HepG2 (cell line): ENCODE measurements around the gene ITPRIP. TPM values are rescaled to one million over a fixed set of nuclear protein-coding genes. Genes with fewer than 3 reads are reported as not detected.

Source experiments
- IKZF4 ChIP-seq: sonication (generic); formaldehyde crosslinking; IDR thresholded peaks from 2 replicates; pipeline ENCODE4 v1.5.1; 2020; ENCODE audit warnings: borderline replicate concordance, mild to moderate bottlenecking, low read depth, missing genetic modification reagents; ENCODE audit errors: not compliant biosample characterization
- ISX ChIP-seq: sonication (generic); formaldehyde crosslinking; conservative IDR thresholded peaks from 2 replicates; pipeline ENCODE4 v1.5.0; 2020; ENCODE audit warnings: missing genetic modification reagents
- KLF6 ChIP-seq: IDR thresholded peaks from 2 replicates; pipeline ENCODE4 v1.8.0; 2016; ENCODE audit warnings: missing biosample characterization, missing genetic modification reagents
- KMT2A ChIP-seq: sonication (generic); formaldehyde crosslinking; IDR thresholded peaks from 2 replicates; pipeline ENCODE4 v1.4.0; 2020; ENCODE audit warnings: missing genetic modification reagents
- MIER3 ChIP-seq: IDR thresholded peaks from 2 replicates; pipeline ENCODE4 v1.6.1; 2016; ENCODE audit warnings: missing compliant biosample characterization, borderline replicate concordance
- NPAS2 ChIP-seq: sonication (generic); formaldehyde crosslinking; IDR thresholded peaks from 2 replicates; pipeline ENCODE4 v1.8.0; 2022; ENCODE audit warnings: mild to moderate bottlenecking, missing genetic modification reagents, borderline replicate concordance
- PAX8 ChIP-seq: sonication (generic); formaldehyde crosslinking; IDR thresholded peaks from 2 replicates; pipeline ENCODE4 v1.8.0; 2022; ENCODE audit warnings: mild to moderate bottlenecking, missing genetic modification reagents, borderline replicate concordance
- SETDB1 ChIP-seq: sonication (generic); formaldehyde crosslinking; IDR thresholded peaks from 2 replicates; pipeline ENCODE4 v1.5.1; 2020; ENCODE audit warnings: missing genetic modification reagents, mild to moderate bottlenecking, borderline replicate concordance
- TEAD3 ChIP-seq: optimal IDR thresholded peaks from 2 replicates; pipeline ENCODE3; 2016; ENCODE audit warnings: borderline replicate concordance
- ZMYM4 ChIP-seq: sonication (generic); formaldehyde crosslinking; IDR thresholded peaks from 2 replicates; pipeline ENCODE4 v1.8.1; 2023; ENCODE audit warnings: mild to moderate bottlenecking, missing genetic modification reagents
- ZNF646 ChIP-seq: sonication (generic); formaldehyde crosslinking; IDR thresholded peaks from 2 replicates; pipeline ENCODE4 v1.9.0; 2021; ENCODE audit warnings: mild to moderate bottlenecking, missing genetic modification reagents
- ZNF687 ChIP-seq: sonication (generic); formaldehyde crosslinking; IDR thresholded peaks from 2 replicates; pipeline ENCODE4 v1.5.1; 2020; ENCODE audit warnings: mild to moderate bottlenecking, missing genetic modification reagents, moderate library complexity
- ZNF746 ChIP-seq: sonication (generic); formaldehyde crosslinking; IDR thresholded peaks from 2 replicates; pipeline ENCODE4 v1.8.0; 2022; ENCODE audit warnings: mild to moderate bottlenecking, missing genetic modification reagents
- ZSCAN12 ChIP-seq: sonication (generic); formaldehyde crosslinking; IDR thresholded peaks from 2 replicates; pipeline ENCODE4 v1.9.0; 2021; ENCODE audit warnings: mild to moderate bottlenecking, missing genetic modification reagents
- ZSCAN29 ChIP-seq: sonication (generic); formaldehyde crosslinking; conservative IDR thresholded peaks from 2 replicates; pipeline ENCODE4 v1.4.0; 2020; ENCODE audit warnings: mild to moderate bottlenecking, missing genetic modification reagents
- polyA plus RNA-seq, 8 experiments: library from polyadenylated mRNA; depleted of rRNA in 3 of 8; stranded (reverse) in 7 of 8; unstranded in 1 of 8; fragments of >200 nt; fragmentation: Illumina TruSeq in 4 of 8; extraction: Trizol in 4 of 8; gene quantifications; 2 replicates each; pipeline versions ENCODE4 v1.2.1 to v1.2.3, GENCODE V29; 2011 to 2016; ENCODE audit warnings: low read depth in 4 of 8, missing spikeins in 1 of 8, mixed read lengths in 1 of 8; ENCODE audit not compliant: insufficient read depth in 1 of 8
- total RNA-seq, 5 experiments: library from RNA; depleted of rRNA; stranded (reverse); fragments of >200 nt; fragmentation: Illumina TruSeq; extraction: Trizol; gene quantifications; 2 replicates each; pipeline ENCODE4 v1.2.3, GENCODE V29; 2016; ENCODE audit warnings: low read depth in 1 of 5
- TF ChIP-seq, protein P1 (sequence below): IDR thresholded peaks from 2 replicates; pipeline ENCODE4 v1.6.1; 2016; ENCODE audit warnings: mild to moderate bottlenecking, missing biosample characterization, missing genetic modification reagents

Gene ITPRIP
- total and polyA plus RNA-seq, 2 of the 13 experiments (the other 11 are each of a cell fraction or from before 2014, with no cell fraction given): 1.00 to 2.8 TPM

DNA sequence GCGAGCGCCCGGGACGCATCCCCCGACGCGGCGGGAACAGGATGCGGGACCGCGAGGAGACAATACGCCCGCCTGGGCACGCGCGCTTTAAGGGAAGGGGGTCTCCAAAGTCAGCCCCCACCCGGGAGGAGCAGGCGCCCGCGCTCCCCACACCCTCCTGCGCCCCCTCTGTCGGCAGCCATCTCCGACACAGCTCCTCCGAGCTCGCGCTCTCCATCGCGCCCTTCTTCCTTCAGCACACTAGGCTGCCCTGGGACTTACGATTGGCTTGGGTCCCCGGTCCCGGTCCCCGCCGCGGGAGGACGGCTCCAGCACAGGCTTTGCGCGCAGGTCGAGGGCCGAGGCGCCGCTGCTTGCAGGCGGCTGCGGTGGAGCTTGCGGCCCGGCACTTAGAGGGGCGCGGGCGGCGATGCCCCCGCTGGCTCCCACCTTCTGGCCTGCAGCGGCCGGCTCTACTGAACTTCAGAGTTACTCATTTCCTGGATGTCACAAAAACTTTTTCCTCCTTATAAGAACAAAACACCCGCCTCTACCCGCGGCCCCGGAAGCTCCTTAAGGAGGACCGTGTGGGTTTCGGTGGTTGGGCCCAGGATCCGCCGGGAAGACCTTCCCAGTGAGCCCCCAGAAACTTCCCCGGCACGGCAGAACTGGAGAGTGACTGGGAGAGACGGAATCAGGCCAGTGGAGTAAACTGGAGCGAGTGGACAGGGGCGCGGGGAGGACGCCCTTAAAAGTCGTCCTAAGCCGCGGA, at the start of gene ITPRIP (continued):
- TF ChIP-seq, protein P1, sequence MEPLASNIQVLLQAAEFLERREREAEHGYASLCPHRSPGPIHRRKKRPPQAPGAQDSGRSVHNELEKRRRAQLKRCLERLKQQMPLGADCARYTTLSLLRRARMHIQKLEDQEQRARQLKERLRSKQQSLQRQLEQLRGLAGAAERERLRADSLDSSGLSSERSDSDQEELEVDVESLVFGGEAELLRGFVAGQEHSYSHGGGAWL (CRISPR knock-in tag): no peak
- TF ChIP-seq NPAS2 (CRISPR knock-in tag) (no peak), ZSCAN29 (CRISPR knock-in tag) (0 out of 2 replicates have a peak, but pooled peaks have one; percentile 19), ISX (no peak), IKZF4 (CRISPR knock-in tag) (peak; percentile 61), PAX8 (no peak), MIER3 (CRISPR knock-in tag) (no peak), SETDB1 (CRISPR knock-in tag) (no peak), ZNF687 (CRISPR knock-in tag) (peak; percentile 82), ZNF646 (CRISPR knock-in tag) (no peak), KMT2A (CRISPR knock-in tag) (no peak; the same call in none of the 2 replicates), ZSCAN12 (CRISPR knock-in tag) (no peak), TEAD3 (CRISPR knock-in tag) (no peak), ZMYM4 (CRISPR knock-in tag) (no peak; the same call in 1 of the 2 replicates), ZNF746 (CRISPR knock-in tag) (no peak; the same call in 1 of the 2 replicates), KLF6 (CRISPR knock-in tag) (peak; percentile 67; the same call in 1 of the 2 replicates)
